ENCODE results near the gene SLC29A1.

Gene SLC29A1

DNA sequence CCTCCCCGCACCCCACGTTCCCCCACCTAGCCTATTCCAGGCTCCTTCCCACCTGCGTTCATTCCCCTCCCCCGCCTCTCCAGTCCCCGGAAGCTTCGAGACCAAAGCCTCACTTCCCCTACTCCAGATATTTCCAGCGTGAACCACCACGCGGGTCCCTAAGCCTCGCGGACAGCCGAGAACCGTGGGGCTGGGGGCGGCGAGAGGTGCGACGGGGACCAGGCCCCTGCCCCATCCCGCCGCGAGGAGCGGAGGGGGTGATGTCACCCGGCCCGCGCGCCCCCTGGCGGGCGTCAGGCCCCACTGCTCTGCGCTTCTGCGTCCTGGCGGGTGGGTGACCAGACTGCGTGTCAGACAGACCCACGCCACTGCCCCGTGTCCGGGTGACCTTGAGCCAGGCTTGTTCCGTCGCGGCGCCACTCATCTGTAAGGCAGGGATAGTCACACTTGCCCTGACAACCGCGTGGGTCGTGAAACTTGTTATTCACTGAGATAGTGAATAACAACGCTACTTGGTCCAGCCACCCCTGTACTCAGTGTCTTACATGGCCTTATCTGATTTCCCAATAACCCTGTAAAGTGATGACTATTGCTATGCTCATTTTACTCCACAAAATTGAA lies 14.5 kb downstream of the SLC29A1 start:
- no peak for DNase-seq

DNA sequence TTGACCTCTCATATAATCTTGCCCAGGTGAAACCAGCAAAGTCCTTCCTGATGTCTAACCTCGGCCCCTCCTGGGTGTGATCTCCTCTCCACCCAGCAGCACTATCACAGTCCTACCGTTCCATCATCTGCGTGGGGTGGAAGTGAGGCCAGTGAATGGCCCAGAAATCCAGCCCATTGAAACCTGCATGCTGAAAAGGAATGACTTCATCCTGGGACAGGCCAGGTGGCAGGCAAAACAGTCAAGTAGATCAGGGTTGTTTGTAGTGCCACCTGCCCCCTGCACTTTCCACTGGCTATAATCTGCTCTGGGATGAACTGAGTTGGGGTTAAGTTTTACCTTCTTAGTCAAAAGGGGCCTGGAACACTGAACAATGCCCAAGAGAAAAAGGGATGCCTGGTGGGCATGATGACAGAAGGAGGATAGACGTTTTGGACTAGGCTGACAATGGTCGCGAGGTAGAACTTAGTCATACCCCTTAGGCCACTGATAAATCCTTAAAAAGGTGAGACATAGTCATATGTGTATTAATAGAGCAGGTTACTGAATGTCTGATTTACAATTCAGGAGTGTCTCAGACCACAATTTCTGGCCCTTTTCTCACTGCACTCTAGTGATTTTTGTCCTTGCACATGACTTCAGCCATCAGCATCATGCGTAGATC lies 15.4 kb downstream of the SLC29A1 start:
- no peak for DNase-seq

DNA sequence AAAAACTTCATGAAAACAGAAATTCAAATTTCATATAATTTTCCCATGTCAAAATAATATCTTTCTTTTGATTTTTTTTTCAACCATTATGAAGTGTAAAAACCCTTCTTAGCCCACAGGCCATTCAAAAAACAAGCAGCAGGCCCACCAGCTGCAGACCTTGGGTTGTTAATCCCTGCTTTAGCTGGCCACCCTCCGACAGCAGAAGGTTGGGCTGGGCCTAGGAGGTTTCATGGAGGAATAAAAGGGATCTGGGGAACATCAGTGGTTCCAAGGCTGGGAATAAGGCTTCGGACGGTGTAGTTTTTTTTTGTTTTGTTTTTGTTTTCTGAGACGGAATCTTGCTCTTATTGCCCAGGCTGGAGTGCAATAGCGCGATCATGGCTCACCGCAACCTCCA lies 19.9 kb downstream of the SLC29A1 start:
- DNase-seq: no peak

DNA sequence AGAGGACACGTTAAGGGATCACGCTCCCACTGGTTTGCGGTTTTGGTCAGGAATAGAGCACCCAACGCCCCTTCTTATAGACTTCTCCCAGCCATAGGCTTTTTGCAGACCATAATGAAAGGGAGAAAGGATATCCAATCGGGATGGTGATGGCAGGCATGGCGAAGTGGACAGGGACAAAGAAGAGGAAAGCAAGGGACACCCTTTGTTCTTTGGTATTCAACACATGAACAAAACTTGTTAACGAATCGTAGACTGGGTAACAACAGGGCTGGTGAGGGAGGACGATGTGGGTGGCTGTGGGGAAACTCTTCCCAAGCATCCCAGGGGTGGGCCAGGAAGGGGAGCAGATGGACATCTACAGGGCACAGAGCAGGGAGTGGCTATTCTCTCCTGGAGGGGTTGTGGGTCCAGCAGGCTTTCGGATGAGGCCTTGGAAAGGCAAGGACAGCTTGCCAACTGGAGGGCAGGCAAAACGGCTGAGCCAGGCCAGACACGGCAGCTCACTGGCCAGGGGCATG lies 22.1 kb downstream of the SLC29A1 start:
- no peak for DNase-seq

DNA sequence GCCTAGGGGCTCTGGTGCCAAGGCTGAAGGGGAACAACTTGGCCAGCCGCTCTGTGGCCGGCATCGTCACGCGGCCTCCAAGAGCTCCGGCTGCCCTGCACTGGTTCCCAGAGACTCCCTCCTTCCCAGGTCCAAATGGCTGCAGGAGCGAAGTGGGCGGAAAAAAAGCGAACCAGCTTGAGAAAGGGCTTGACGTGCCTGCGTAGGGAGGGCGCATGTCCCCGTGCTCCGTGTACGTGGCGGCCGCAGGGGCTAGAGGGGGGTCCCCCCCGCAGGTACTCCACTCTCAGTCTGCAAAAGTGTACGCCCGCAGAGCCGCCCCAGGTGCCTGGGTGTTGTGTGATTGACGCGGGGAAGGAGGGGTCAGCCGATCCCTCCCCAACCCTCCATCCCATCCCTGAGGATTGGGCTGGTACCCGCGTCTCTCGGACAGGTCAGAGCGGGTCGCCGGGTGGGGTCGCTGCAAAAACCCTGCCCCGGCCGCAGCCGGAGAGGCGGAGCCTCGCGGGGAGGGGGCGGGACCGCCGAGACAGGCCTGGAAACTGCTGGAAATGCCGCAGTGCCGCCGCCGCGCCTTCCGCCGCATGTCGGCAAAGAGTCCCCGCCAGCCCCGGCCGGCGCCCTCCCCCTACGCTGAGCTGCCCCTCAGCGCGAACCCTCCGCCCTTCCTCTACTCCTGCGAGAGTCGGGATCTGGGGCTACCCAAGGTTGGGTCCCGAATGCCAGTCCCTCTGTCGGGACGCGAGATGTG lies 22.7 kb downstream of the SLC29A1 start:
- DNase-seq: peak; percentile 88

DNA sequence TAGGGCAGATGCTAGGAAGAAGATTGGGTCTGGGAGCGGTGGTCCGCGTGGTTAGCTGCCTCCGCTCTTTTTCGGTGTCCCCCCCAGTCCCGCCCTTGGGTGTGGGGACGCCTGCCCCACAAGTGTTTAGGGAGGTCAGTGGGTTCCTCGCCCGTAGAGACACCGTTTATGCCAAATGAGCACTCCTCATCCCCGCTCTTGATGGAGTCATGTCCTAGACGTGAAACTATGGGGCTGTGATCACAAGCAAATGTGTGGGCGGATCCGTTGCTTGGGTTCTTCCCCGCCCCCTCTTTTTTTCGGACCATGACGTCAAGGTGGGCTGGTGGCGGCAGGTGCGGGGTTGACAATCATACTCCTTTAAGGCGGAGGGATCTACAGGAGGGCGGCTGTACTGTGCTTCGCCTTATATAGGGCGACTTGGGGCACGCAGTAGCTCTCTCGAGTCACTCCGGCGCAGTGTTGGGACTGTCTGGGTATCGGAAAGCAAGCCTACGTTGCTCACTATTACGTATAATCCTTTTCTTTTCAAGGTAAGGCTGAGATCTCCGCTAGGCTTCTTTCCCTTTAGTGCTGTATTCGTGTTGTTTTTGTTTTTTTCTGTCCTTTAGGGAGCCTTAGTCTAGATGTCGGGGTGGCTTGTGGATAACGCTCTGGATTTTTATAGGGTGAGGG lies 23.4 kb downstream of the SLC29A1 start, which contains the start of gene HSP90AB1:
Gene HSP90AB1 (plus strand): TSS at position 439 of the 675 bp plus-strand sequence. CDS start 1,529 bp downstream, outside the sequence.
- peak; percentile 96 for DNase-seq

DNA sequence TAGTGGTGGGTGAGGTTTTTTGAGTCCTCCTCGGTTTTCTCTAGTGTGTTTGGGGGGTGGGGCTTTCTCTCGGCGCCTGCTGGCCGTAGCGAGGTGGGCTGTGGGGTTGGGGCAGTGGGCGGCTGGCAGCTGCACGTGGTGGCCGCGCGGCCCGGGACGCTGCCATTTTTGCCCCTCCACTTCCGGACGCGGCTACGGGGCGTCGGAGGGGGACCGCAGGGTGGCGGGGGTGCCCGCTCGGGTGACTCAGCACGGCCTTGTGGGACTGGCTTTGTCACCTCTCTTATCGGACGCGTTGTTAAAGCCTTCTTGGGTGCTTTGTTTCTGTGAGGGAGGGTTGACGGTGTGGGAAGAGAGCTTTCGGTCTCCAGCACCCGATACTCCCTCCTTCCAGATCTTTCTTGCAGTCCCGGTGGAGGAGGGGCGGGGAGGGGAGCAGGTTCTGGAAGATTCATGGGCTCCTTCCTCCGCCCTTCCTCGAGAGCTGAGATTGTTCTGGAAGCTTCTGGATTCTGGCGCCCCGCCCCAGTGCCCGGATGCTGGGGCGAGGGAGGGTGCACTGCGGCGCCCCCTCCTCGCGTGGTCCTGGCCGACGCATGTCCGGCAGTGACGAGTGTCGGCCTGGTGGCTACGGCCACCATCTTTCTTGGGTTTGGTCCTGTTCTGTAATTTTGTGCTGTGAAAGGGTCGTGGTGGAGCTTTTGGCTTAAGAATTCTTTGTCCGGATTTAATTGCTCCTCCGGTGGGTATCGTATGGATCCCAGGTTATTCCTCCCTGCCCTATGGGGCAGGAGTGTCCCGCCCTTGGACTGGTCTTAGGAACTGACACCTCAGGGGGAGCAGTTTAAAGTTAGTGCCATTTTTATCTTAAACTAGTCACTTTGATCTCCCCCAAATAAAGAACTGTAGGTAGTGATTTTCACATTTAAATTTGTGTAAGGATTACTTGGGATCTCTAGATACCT lies 24.2 kb downstream of the SLC29A1 start:
- peak; percentile 12 for DNase-seq

DNA sequence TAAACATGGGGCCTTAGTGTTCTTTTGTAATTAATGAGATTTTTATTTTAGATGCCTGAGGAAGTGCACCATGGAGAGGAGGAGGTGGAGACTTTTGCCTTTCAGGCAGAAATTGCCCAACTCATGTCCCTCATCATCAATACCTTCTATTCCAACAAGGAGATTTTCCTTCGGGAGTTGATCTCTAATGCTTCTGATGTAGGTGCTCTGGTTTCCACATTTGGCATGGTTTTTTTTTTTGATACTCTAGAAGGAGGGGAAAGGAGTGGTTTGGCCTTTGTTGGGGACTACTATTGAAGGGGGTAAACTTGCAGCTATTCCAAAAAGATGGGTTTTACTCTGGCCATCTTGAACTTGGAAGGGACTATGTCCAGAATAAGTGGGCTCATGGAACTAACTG lies 25.2 kb downstream of the SLC29A1 start:
- DNase-seq: no peak

DNA sequence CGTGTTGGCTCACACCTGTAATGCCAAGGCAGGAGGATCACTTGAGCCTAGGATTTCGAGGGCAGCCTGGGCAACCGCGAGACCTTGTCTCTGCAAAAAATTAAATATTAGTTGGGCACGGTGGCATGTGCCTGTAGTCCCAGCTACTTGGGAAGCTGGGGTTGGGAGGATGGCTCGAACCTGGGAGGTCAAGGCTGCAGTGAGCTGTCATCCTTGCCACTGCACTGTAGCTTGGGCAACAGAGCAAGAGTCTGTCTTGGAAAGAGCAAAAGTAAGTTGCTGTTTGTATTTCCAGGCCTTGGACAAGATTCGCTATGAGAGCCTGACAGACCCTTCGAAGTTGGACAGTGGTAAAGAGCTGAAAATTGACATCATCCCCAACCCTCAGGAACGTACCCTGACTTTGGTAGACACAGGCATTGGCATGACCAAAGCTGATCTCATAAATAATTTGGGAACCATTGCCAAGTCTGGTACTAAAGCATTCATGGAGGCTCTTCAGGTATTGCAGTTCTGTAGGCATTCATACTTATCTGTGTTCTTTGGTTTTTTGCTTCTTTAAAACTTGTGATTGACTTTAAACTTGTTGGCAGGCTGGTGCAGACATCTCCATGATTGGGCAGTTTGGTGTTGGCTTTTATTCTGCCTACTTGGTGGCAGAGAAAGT lies 25.8 kb downstream of the SLC29A1 start:
- no peak for DNase-seq

DNA sequence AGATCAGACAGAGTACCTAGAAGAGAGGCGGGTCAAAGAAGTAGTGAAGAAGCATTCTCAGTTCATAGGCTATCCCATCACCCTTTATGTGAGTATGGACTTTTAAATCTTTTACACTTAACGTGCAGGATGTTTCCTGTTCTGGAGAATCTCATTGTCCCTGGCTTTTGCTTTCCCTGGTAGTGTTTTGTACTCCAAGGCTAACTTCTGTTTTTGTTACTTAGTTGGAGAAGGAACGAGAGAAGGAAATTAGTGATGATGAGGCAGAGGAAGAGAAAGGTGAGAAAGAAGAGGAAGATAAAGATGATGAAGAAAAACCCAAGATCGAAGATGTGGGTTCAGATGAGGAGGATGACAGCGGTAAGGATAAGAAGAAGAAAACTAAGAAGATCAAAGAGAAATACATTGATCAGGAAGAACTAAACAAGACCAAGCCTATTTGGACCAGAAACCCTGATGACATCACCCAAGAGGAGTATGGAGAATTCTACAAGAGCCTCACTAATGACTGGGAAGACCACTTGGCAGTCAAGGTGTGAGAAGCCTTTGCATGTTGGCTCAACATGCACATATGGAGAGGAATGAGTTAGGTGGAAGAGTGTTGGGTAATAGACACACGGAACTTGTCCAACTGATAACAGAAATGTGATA lies 26.8 kb downstream of the SLC29A1 start:
- no peak for DNase-seq

DNA sequence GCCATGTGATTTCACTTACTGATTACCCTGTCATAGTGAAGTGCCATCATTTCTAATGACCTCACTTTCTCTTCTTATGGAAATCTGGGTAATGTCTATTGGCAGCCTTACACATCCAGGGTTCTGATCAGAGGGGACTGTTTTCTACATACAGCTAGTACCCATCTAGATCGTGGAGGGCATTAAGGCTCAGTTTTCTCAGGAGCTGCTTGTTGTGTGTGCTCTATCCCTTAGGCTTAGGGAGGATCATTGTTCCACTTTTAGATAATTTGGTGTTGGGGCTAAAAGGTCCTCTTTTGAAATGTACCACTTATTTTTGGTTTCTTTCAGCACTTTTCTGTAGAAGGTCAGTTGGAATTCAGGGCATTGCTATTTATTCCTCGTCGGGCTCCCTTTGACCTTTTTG lies 27.3 kb downstream of the SLC29A1 start:
- DNase-seq: no peak

DNA sequence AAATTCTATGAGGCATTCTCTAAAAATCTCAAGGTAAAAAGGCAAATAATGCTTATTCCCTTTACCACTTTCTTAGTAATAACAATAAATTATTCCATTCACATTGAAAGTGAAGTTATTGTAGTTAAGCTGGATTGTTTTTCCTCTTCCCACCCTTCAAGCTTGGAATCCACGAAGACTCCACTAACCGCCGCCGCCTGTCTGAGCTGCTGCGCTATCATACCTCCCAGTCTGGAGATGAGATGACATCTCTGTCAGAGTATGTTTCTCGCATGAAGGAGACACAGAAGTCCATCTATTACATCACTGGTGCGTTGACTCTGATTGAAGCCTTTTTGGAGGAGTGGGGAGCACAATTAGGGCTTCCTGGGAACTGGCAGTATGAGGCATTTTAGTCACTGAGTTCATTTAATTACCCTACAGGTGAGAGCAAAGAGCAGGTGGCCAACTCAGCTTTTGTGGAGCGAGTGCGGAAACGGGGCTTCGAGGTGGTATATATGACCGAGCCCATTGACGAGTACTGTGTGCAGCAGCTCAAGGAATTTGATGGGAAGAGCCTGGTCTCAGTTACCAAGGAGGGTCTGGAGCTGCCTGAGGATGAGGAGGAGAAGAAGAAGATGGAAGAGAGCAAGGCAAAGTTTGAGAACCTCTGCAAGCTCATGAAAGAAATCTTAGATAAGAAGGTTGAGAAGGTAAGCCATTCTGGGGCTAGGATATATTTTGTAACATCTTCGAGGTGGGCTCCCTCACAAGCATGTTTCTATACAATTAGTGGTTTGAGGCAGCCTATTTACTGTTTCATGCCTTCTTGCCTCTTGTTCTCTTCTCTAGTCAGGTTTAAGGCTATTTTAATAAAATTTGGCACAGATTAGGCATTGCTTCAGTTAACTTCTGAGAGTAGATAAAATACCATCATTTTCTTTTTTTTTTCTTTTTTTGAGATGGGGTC lies 28.5 kb downstream of the SLC29A1 start:
- no peak for DNase-seq

DNA sequence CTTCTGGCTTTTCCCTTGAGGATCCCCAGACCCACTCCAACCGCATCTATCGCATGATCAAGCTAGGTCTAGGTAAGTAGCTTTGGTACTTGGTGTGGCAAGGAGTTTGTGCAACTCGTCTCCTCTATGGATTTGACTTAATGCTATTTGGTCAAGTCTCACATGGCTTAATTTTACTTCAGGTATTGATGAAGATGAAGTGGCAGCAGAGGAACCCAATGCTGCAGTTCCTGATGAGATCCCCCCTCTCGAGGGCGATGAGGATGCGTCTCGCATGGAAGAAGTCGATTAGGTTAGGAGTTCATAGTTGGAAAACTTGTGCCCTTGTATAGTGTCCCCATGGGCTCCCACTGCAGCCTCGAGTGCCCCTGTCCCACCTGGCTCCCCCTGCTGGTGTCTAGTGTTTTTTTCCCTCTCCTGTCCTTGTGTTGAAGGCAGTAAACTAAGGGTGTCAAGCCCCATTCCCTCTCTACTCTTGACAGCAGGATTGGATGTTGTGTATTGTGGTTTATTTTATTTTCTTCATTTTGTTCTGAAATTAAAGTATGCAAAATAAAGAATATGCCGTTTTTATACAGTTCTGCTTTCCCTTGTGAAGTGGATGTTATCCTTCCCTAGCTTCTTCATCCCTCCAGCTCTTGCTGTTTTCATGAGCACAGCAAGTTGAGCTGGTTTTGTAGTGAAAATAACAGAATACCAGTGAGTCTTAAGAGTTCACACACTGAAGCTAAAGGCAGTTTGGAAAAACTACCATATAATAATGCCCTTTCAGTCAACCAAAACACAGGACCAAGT lies 30.1 kb downstream of the SLC29A1 start:
- DNase-seq: no peak

DNA sequence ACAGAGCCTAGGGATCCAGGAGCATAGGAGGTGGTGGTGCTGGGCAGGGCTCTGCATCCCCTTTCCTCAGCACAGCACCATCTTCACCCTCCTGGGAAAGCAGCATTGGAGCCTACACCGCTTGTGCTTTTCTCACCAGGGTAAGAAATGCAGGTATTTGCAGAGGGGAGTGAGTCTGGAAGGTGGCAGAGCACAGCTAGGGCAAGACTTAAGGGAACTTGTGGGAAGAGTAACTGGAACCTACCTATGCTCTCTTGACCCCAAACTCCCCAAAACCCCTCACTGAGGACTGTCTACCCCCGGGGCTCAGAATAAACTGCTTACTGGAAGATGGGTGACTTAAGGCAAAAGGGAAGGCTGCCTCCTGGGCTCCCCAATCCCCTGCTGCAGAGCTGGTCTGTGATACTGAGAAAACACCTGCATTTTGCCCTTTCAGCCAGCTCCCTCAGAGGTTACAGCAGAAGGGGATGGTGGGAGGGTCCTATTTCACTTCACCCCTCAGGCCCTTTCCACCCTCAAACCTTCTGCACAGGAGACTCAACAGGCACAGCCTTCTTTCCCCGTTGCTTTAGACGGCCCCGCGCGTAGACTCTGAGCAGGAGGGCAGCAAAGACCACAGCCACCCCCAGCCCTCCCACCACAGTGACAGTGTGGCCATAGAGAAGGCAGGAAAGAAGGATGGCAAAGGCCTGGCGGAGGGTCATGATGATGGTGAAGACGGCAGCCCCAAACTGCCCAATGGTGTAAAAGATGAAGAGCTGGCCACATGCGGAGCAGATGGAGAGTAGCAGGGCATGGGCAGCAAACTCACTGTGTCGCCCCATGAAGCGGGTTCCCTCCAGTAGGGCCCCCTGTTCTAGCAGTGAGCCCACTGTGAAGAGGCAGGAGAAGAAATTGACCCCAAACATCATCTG lies 31.1 kb downstream of the SLC29A1 start:
- no peak for DNase-seq

DNA sequence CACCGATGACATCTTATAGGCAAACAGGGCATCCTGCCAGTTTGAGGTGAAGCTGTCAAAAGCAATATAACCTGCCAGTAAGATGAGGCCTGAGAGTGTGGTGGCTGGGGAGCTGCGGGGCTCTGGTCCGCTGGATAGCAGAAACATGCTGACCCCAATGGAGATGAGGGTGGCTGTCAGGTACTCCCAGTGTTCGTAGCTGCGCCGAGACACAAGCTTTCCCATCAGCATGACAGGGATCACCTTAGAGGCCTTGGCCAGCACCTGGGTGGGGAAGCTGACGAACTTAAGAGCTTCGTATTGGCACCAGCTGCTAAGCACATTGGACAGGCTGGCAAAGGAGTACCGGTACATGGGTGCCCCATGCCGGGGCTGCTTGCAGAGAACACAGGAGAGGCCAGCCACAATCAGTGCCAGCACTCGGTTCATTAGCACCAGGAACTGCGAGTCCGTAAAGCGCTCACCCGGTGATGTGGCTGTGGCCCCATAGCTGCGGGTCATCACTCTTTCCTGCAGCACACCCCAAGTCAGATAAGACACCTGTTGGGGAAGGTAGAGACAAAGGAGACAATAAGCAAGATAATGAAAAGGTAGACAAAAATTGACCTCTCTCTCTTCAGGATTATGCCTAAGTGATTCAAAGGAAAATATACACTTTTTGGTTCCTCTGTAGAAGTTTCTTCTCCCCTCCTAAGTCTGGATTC lies 31.9 kb downstream of the SLC29A1 start:
- no peak for DNase-seq

DNA sequence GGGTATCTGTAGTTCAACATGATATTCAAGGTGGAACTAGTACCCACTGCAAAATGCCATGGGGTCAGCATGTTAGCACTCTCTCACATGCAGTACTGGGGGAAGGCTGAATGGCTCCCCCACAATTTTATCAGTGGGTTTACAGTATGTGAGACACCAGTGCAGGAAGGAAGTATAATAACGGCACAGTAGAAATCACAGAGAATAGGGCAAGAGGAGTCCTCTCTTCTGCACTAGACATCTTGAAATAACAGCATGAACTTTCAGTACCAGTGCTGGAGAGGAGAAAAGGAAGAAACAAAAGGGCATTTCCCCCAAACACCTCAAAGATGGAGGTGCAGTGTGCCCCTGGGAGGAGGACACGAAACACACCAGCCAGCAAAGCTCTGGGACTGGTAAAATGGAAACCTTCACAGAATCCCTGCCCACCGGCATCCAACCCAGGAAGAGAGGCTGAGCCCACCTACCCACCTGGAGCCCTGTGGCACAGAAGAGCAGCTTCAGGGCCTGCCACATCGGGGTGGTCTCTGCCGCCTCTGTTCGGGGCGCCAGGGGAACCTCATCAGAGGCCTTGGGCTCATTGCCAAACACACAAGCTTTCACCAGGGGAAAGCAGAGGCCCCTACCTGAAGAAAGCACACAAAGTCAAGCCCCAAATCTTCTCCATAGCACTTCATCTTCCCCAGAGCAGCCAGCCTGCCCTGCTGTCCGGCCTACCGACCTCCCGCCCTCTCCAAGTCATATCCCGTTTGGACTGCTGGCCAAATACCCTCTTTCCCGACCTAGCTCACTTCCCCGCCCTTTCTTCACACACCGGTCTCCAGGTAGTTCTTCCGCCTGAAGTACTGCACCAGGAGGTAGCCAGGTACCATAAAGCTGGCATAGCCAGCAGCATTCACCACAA lies 32.7 kb downstream of the SLC29A1 start:
- peak; percentile 38 for DNase-seq

Data from DMS79 (cell line).